Inflammatory macrophage (primary cell): ENCODE measurements around the gene GRB7.
A peak's percentile ranks its signal among the peaks of the same experiment; 100 is the strongest.
"Not testable (repeated sequence)": the region's sequence is repeated elsewhere in the genome, so short reads cannot be mapped to it uniquely, and the experiment has no call there.

Experiments
- DNase-seq, 2 donors: peaks; one replicate each; pipeline ENCODE4 v3.0.0-alpha.2; 2020 to 2022

Gene GRB7

DNA sequence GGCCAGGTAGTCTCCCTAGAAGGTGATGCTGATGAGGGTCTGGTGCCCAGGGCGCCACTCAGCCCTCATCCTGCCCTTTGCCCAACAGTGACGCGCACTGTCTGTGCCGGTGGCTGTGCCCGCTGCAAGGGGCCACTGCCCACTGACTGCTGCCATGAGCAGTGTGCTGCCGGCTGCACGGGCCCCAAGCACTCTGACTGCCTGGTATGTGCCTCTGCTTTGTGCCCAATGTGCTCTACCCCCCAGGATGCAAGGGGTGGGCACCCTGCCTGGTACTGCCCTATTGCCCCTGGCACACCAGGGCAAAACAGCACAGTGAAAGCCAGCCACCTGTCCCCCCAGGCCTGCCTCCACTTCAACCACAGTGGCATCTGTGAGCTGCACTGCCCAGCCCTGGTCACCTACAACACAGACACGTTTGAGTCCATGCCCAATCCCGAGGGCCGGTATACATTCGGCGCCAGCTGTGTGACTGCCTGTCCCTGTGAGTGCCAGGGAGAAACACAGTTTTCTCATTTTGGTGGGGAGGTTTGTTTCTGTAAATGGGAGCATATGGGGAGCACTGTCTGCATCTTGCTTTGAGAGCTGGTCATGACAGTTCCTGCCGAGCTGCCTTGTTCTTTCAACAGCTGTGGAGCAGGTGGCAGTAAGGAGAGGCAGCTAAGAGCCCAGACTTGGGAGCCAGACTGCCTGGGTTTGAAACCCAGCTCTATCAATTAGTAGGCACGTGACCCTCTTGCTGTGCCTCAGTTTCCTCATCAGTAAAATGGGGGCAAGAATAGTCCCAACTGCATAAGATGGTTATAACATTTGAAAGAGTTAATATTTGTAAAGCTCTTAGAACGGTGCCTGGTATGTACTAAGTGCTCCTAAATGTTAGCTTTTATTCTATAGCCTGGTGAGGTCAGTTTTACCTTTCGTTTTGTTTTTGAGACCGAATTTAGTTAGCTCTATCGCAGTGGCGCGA, 27.5 kb upstream of the GRB7 start:
- no peak for DNase-seq

DNA sequence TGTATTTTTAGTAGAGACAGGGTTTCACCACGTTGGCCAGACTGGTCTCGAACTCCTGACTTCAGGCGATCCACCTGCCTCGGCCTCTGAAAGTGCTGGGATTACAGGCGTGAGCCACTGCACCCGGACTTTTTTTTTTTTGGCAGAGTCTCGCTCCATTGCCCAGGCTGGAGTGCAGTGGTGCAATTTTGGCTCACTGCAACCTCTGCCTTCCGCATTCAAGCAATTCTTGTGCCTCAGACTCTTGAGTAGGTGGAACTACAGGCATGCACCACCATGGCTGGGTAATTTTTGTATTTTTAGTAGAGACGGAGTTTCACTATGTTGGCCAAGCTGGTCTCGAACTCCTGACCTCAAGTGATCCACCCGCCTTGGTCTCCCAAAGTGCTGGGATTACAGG, 26.7 kb upstream of the GRB7 start:
- not testable (repeated sequence) for DNase-seq

DNA sequence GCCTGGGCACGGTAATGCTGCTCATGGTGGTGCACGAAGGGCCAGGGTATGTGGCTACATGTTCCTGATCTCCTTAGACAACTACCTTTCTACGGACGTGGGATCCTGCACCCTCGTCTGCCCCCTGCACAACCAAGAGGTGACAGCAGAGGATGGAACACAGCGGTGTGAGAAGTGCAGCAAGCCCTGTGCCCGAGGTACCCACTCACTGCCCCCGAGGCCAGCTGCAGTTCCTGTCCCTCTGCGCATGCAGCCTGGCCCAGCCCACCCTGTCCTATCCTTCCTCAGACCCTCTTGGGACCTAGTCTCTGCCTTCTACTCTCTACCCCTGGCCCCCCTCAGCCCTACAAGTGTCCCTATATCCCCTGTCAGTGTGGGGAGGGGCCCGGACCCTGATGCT, 25.9 kb upstream of the GRB7 start:
- no peak for DNase-seq

DNA sequence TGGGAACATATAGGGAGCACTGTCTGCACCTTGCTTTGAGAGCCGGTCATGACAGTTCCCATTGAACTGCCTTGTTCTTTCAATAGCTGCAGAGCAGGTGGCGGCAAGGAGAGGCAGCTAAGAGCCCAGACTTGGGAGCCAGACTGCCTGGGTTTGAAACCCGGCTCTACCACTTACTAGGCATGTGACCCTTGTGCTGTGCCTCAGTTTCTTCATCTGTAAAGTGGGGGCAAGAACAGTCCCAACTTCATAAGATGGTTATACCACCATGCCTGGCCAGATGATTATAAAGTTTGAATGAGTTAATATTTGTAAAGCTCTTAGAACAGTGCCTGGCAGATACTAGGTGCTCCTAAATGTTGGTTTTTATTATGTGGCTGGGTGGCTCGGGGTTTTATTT, 23.5 kb upstream of the GRB7 start:
- no peak for DNase-seq

DNA sequence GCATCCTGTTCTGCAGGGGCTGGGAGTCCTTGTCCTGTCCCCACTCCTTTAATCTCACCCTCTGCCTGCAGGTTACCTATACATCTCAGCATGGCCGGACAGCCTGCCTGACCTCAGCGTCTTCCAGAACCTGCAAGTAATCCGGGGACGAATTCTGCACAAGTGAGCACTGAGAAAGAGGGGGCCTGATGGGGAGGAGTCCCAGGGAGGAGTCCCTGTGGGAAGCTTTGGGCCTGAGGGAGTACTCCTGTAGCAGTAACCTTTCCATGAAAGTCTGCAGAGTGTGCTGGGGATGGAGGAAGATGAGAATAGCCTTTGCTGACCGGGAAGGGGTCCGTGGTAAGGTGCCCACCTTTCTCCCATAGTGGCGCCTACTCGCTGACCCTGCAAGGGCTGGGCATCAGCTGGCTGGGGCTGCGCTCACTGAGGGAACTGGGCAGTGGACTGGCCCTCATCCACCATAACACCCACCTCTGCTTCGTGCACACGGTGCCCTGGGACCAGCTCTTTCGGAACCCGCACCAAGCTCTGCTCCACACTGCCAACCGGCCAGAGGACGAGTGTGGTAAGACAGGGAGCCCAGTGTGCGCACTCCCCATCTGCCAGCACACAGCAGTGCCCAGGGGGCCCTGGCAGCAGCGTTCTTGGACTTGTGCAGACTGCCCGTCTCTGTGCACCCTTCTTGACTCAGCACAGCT, 22.2 kb upstream of the GRB7 start:
- DNase-seq = no peak

DNA sequence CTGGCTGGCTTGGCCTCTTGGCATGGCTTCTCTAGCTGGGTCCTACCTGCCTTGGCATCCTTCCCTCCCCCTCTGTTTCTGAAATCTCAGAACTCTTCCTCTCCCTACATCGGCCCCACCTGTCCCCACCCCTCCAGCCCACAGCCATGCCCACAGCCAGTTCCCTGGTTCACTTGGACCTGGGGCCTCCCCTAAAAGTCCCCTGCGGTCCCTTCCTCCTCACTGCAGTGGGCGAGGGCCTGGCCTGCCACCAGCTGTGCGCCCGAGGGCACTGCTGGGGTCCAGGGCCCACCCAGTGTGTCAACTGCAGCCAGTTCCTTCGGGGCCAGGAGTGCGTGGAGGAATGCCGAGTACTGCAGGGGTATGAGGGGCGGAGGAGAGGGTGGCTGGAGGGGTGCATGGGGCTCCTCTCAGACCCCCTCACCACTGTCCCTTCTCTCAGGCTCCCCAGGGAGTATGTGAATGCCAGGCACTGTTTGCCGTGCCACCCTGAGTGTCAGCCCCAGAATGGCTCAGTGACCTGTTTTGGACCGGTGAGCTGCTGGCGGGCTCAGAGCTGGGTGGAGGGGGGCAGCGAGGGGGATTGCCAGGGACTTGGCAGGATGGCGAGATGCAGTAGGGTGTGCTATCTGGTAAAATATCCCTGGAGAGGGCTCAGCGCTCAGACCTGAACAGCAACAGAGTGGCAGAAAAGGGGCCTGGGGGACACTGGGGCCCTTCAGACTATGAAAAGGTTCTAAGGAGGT, 21.5 kb upstream of the GRB7 start:
- DNase-seq = no peak

DNA sequence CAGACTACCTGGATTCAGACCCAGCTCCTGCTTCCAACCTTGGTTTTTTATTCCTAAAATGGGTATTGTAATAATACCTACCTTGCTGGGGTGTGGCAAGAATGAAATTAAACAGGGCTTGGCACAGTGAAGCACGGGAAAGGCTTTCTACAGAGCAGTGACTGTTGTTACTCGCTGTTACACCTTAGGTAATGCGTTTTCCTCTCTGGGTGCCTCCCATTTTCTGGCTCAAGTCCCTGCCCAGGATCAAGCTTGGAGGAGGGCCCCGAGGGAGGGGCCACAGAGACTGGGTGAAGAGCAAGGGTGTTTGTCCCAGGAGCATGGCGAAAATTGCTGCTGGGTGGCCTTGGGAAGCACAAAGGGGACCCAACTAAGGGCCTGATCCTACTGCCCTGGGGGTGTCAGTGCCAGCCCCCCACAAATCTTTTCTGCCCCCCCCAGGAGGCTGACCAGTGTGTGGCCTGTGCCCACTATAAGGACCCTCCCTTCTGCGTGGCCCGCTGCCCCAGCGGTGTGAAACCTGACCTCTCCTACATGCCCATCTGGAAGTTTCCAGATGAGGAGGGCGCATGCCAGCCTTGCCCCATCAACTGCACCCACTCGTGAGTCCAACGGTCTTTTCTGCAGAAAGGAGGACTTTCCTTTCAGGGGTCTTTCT, 20.7 kb upstream of the GRB7 start:
- DNase-seq = no peak

GRCh38 chr17:39717660-39718059, 20.1 kb upstream of the GRB7 start:
- DNase-seq = no peak

GRCh38 chr17:39719563-39720355, 18.0 kb upstream of the GRB7 start:
- no peak for DNase-seq

- no peak for DNase-seq
Measured at GRCh38 chr17:39722104-39722503, 15.6 kb upstream of the GRB7 start.

DNA sequence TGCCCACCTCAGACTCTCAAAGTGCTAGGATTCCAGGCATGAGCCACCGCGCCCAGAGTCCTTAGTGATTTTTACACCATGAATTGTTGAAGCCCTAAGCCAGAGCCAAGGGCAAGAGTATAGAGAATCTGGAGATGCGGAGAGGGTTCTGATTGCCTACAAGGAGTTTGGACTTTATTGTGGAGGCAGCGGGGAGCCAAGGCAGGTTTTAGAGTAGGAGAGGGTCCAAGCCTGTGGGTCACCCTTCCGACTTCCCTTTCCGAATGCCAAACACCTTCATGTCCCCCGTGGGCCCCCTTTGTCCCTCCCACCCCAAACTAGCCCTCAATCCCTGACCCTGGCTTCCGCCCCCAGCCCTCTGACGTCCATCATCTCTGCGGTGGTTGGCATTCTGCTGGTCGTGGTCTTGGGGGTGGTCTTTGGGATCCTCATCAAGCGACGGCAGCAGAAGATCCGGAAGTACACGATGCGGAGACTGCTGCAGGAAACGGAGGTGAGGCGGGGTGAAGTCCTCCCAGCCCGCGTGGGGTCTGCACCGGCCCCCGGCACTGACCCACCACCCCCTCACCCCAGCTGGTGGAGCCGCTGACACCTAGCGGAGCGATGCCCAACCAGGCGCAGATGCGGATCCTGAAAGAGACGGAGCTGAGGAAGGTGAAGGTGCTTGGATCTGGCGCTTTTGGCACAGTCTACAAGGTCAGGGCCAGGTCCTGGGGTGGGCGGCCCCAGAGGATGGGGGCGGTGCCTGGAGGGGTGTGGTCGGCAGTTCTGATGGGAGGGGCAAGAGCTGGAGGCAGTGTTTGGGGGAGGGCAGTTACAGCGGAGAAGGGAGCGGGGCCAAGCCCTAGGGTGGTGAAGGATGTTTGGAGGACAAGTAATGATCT, 14.5 kb upstream of the GRB7 start:
- no peak for DNase-seq

- no peak for DNase-seq
Measured at GRCh38 chr17:39724731-39725130, 13.0 kb upstream of the GRB7 start.

- DNase-seq = not testable (repeated sequence)
Measured at GRCh38 chr17:39725923-39726322, 11.8 kb upstream of the GRB7 start.

- DNase-seq = no peak
Measured at GRCh38 chr17:39726617-39727016, 11.1 kb upstream of the GRB7 start.

DNA sequence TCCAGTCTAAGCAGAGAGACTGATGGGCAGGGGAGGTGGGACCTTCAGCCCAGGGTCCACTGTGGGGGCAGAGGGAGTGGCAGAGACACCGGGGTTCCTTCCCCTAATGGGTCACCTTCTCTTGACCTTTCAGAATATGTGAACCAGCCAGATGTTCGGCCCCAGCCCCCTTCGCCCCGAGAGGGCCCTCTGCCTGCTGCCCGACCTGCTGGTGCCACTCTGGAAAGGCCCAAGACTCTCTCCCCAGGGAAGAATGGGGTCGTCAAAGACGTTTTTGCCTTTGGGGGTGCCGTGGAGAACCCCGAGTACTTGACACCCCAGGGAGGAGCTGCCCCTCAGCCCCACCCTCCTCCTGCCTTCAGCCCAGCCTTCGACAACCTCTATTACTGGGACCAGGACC, 10.2 kb upstream of the GRB7 start:
- no peak for DNase-seq

GRCh38 chr17:39729280-39729851, 8.4 kb upstream of the GRB7 start:
- no peak for DNase-seq

DNA sequence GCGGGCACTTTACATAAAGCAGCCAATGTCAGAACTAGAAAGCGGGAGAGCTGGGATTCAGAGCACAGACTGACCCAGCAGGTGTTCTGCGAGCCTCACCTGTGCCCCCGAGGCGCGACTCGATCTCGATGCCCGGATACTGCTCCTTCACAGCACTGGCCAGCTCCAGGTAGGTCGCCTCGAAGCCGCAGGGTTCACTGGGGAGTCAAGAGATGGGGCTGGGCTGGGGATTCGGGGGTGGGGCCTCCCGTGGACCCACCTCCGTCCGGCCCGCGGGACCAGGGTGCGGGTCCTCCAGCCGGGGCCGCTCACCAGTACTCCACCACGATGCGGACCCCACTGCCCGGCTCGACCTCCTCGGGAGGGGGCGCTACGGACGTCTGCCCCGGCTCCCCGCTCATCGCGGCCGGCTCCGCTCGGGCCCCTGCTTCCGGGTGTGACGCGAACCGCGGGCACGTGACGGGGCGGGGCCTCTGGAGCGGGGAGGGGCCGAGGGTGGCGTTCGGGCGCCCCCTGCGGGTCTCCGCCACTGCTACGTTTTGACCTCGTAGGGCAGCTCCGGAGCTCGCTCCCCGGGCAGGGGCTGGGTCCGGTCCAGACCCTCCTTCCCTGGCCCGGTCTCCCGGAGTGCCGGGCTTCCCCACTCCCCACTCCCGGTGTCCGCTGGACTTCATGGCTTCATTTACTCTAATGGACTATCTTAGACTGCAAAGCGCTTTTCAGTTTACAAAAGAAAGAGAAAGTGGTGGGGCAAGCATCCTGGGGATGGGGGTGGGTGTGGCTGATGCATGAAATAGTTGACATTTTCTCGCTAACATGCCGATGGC, 7.4 kb upstream of the GRB7 start, which contains the start of gene MIEN1:
Gene MIEN1 (minus strand): TSS at position 438 of the 827 bp plus-strand sequence. CDS start 37 bp downstream, at position 401.
- peak; percentile 87 to 89 for DNase-seq

DNA sequence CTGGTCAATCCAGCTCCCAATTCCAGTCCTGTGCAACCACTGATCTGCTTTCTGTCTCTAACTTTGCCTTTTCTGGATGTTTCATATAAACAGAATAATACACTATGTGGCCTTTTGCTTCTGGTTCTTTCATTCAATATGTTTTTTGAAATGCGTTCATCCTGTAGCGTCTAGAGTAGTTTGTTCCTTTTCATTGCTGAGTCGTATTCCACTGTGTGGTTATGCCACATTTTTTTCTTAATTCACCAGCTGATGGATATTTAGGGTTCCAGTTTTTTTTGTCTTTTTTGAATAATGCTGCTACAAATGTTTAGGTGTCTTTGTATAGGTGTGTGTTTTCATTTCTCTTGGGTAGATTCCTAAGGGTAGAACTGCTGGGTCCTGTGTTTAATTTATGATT, 5.2 kb upstream of the GRB7 start:
- no peak for DNase-seq

DNA sequence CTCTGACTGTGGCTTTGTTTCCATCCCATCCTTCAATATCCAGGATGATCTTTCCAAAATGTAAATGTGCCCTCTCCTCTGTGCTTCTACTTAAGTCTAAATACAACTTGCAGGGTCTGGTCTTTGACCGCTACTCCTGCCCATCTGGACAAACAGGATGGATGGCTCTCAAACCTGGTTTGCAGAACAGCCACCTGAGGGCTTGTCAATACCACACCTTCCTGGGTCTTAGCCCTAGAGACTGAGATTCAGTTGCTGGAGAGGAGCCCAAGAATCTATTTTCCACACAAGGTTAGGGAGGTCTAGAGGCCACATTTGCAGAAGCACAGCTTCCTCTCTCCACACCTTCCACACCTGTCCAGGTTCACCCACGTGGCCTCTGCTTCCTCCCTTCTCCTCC, 1.9 kb upstream of the GRB7 start:
- DNase-seq = no peak
